ENCODE data around the gene CSMD2.

The CSMD2 gene

DNA sequence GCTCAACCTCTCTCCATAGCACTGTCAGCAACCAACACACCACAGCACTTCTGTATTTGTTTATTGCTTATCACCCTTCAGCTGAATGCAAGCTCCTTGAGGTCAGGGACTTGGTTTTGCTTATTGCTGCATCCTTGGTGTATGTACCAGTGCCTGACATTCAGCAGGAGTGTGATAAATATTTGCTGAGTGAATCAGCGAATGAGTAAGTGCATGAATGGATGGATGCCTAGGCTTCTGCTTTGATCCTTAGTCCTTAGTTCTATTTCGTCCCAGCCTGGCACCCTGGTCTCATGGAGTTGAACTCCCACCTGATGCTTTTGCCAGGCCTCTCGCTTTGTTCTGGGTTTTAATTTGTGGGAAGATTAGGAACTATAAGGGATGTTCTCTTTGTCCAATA, 604.4 kb downstream of the CSMD2 start:
- TF ChIP-seq, protein P1, sequence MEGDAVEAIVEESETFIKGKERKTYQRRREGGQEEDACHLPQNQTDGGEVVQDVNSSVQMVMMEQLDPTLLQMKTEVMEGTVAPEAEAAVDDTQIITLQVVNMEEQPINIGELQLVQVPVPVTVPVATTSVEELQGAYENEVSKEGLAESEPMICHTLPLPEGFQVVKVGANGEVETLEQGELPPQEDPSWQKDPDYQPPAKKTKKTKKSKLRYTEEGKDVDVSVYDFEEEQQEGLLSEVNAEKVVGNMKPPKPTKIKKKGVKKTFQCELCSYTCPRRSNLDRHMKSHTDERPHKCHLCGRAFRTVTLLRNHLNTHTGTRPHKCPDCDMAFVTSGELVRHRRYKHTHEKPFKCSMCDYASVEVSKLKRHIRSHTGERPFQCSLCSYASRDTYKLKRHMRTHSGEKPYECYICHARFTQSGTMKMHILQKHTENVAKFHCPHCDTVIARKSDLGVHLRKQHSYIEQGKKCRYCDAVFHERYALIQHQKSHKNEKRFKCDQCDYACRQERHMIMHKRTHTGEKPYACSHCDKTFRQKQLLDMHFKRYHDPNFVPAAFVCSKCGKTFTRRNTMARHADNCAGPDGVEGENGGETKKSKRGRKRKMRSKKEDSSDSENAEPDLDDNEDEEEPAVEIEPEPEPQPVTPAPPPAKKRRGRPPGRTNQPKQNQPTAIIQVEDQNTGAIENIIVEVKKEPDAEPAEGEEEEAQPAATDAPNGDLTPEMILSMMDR (conservative IDR thresholded peaks at IDR 0.05; ENCODE audit: low read length), result no peak
- no peak overlapping the region for H3K4me3 ChIP-seq (ENCODE audit: low read length)
- DNase-seq (ENCODE audit: low read depth), result peak; percentile 15

DNA sequence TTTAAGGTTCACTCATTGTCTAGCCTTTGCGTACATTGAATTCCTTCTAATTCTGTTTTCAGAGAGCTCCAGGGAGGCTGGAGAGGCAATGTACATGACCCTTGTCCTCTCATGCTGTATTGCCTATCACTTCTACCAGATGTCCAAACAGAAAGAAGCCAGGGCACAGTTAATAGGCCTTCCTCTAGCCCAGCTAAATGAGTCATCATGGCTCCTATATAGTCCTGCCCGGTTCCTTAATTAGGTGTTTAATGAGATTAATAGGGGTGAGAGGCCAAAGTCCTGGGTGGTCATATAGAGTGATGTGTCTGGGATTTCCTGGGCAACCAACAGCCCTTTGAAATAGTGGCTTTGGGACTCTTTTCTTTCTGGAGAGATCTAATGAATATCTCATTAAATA, 616.3 kb downstream of the CSMD2 start:
- no peak overlapping the region for H3K4me3 ChIP-seq (ENCODE audit: low read length)
- DNase-seq (ENCODE audit: low read depth), result no peak
- TF ChIP-seq, protein P1 (conservative IDR thresholded peaks at IDR 0.05; ENCODE audit: low read length), result no peak

DNA sequence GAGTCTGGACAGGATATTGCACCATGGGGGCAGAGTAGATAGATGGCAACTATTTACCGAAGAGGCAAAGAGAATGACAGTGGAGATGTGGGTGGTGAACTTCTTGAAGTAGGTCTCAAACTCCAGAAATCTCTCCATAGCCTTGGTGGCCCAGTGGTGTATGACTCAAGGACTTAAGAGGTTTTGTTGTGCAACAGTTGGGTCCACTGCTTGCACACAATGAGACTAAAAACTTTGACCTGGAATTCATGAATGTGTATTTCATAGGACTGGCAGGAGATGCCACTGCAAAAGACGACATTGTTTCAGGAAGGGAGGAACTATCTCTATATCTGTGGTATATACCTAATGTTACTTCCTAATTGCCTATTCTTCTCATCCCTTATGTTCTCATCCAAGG, 616.7 kb downstream of the CSMD2 start:
- peak; percentile 12 for DNase-seq (ENCODE audit: low read depth)
- TF ChIP-seq, protein P1 (conservative IDR thresholded peaks at IDR 0.05; ENCODE audit: low read length), result no peak
- H3K4me3 ChIP-seq (ENCODE audit: low read length), result no peak overlapping the region

DNA sequence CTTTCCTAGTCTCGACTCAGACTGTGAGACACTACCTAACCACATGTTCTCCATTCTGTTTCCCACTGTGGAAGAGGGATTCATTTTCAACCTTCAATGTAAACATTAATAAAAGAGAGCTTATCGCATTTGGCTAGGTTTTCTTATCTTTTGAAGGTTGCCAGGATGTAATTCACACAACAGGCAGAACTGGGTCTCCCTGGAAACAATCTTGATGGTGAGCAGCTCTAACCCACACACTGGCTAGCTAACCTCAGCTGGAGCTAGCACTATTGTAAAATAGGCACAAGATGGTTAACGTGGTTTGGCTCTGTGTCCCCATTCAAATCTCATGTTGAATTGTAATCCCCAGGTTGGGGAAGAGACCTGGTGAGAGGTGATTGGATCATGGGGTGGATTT, 617.5 kb downstream of the CSMD2 start:
- no peak overlapping the region for H3K4me3 ChIP-seq (ENCODE audit: low read length)
- TF ChIP-seq, protein P1 (conservative IDR thresholded peaks at IDR 0.05; ENCODE audit: low read length), result no peak
- DNase-seq (ENCODE audit: low read depth), result no peak

DNA sequence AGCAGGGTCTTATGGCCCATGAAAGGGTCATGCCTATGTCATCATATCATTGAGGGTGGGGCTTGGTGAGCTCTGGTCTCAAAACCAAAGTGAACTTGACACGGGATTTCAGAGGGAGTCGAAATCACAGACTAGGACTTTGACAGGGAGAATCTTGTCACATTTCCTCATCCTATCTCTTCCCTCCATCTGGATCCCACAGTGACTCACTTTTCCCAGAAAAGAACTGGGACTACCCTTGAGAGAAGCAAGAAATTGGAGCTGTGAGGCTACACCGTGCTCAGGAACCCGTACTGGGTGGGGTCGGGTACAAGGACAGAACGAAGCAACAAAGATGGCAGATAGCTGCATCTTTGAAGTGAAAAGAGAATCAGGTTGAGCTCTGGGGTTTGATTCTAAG, 623.1 kb downstream of the CSMD2 start:
- no peak overlapping the region for H3K4me3 ChIP-seq (ENCODE audit: low read length)
- DNase-seq (ENCODE audit: low read depth), result no peak
- TF ChIP-seq, protein P1 (conservative IDR thresholded peaks at IDR 0.05; ENCODE audit: low read length), result no peak

DNA sequence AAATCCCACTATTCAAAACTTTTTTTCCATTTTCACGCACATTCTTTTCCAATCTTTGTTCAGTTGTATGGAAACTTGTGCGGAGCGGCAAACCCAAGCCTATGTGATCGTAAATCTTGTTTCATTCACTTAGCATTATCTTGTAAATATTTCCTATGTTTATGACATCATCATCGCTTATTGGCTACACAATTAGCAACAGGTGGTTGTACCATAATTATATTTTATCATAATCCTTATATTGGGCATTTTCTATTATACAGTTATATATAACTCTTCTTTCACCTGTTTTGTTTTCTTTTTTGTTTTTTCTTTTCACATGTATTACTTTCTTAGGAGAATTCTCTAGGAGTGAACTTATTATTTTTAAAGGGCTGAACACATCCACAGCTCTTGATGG, 627.1 kb downstream of the CSMD2 start:
- DNase-seq (ENCODE audit: low read depth), result no peak
- TF ChIP-seq, protein P1 (conservative IDR thresholded peaks at IDR 0.05; ENCODE audit: low read length), result no peak
- no peak overlapping the region for H3K4me3 ChIP-seq (ENCODE audit: low read length)

DNA sequence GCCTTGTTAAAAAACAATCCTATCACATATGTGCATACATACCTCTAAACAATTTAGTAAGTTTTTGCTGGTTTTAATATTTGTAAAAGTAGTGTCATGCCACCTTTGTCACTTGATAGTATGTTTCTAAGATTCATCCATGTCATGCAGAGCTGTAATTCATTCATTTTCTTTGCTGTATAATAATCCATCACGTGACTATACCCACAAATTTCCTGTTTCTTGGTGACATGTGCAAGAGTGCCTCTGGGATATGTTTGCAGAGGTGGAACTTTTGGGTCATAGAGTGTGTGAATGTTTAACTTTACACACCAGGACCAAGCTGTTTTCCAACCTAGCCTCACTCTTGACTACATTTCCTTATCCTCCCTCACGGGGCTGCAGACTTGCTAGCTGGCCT, 629.7 kb downstream of the CSMD2 start:
- TF ChIP-seq, protein P1 (conservative IDR thresholded peaks at IDR 0.05; ENCODE audit: low read length), result no peak
- DNase-seq (ENCODE audit: low read depth), result no peak
- H3K4me3 ChIP-seq (ENCODE audit: low read length), result no peak overlapping the region

Data from AG10803 (cell line).